Measurements from ENCODE around the gene MYD88. TPM values are rescaled to one million over a fixed set of nuclear protein-coding genes. Genes with fewer than 3 reads are reported as not detected.
"Not testable (repeated sequence)": the region's sequence is repeated elsewhere in the genome, so short reads cannot be mapped to it uniquely, and the experiment has no call there.

Gene MYD88
- total and polyA plus RNA-seq, 7 donors = 27.8 to 74.0 (median 39.7) TPM

DNA sequence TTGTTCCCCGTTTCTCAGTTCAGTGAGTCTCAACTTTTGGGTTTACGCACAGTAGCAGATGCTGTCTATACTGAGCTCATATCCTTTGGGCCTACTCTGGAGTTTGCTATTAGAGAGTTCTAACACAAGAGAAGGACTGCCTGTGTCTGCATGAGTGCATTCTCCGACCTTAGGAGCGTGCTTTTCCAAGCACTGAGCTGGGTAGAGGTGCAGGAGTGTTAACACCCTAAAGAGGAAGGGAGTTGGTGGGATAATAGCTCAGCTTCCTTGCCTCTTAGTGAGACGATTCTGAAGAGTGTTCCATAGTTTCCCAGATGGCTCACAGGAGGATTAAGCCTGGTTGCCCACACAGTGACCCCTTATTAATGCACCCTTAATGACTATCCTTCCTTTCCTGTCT lies 20.0 kb downstream of the MYD88 start:
- Histone ChIP-seq H3K4me1 (no peaks in the 10 kb centered on the region), H3K27ac (no peak overlapping the region), H3K27me3 (no peaks in the 10 kb centered on the region), H3K4me3 (no peak overlapping the region), H3K36me3 (no peaks in the 10 kb centered on the region), H3K9me3 (no peaks in the 10 kb centered on the region)
- DNase-seq = no peak
- 73 to 84% methylated on average over 5 of the region's 5 CpGs for WGBS, 2 donors
- TF ChIP-seq POLR2A (IDR thresholded peaks at IDR 0.05) = no peak
- no peak for TF ChIP-seq EP300 (IDR thresholded peaks at IDR 0.05)
- no peak for TF ChIP-seq CTCF (IDR thresholded peaks at IDR 0.05)
- TF ChIP-seq POLR2AphosphoS5 (IDR thresholded peaks at IDR 0.05) = no peak
- intact Hi-C loops (cut with DNase I) = no loop called here

GRCh38 chr3:38160704-38161103 lies 22.2 kb downstream of the MYD88 start:
- DNase-seq, H3K27ac ChIP-seq, H3K4me3 ChIP-seq, H3K9me3 ChIP-seq, H3K36me3 ChIP-seq, H3K27me3 ChIP-seq, H3K4me1 ChIP-seq: not testable (repeated sequence)
- WGBS, 2 donors = 92 to 96% methylated on average over 11 of the region's 11 CpGs
- intact Hi-C loops (cut with DNase I) = loop anchor here (10.0 kb wide), 2 partner anchors 184 to 294 kb away; partner anchors contain the start of genes ACVR2B and XYLB

DNA sequence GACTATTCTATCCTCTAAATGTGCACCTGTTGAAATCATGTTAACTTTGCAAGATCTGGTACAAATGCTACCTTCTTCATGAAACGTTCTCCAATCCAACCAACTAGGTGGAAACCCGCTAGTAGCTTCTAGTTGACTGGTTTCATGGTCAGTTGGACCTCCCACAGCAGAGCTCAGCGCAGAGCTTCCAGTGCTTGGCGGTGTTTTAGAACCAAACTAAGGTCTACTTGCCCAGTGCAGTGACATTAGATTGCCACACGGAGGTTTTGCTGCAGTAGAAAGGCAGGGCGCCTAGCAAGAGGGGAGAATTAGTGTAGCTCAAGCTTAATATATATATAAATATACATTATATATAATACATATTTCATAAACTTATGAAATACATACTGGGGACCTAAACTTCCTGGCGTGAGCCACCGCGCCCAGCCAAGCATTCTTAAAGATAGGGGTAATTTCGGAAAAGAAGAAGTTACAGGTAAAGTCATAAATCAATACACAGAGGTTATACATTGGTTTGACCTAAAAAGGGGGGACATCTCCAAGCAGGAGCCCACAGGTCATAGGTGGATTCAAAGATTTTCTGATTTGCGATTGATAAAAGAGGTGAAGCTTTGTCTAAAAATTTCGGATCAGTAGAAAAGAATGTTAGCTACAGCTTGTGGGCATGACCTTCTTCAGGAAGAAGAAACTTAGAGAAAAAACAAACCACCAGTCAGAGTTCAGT lies 24.8 kb downstream of the MYD88 start:
- H3K4me3 ChIP-seq = no peak overlapping the region
- peaks cover 0 to 20% (median 15%) of the 10 kb centered on the region in 4 donors for H3K4me1 ChIP-seq
- peak overlapping the region in 1 of 4 donors; percentile 92 for H3K27ac ChIP-seq
- intact Hi-C loops (cut with DNase I) = loop anchor here (10.0 kb wide), 2 partner anchors 182 to 292 kb away; partner anchors contain the start of genes ACVR2B and XYLB
- no peaks in the 10 kb centered on the region for H3K27me3 ChIP-seq
- no peak for TF ChIP-seq POLR2AphosphoS5 (IDR thresholded peaks at IDR 0.05)
- TF ChIP-seq POLR2A (IDR thresholded peaks at IDR 0.05) = no peak
- TF ChIP-seq CTCF (IDR thresholded peaks at IDR 0.05) = no peak
- no peak for TF ChIP-seq EP300 (IDR thresholded peaks at IDR 0.05)
- DNase-seq = no peak
- H3K9me3 ChIP-seq = no peaks in the 10 kb centered on the region
- no peaks in the 10 kb centered on the region for H3K36me3 ChIP-seq
- WGBS, 2 donors = 91 to 94% methylated on average over 12 of the region's 12 CpGs

- TF ChIP-seq EP300 (IDR thresholded peaks at IDR 0.05) = no peak
- TF ChIP-seq CTCF (IDR thresholded peaks at IDR 0.05) = no peak
- TF ChIP-seq POLR2A (IDR thresholded peaks at IDR 0.05) = no peak
- no peak for TF ChIP-seq POLR2AphosphoS5 (IDR thresholded peaks at IDR 0.05)
- H3K9me3 ChIP-seq = no peaks in the 10 kb centered on the region
- H3K36me3 ChIP-seq = no peaks in the 10 kb centered on the region
- WGBS, 2 donors = 43 to 66% methylated on average over 24 of the region's 24 CpGs
- H3K4me3 ChIP-seq = peak overlapping the region; percentile 73 to 98 (median 93)
- DNase-seq = no peak
- intact Hi-C loops (cut with DNase I) = loop anchor here (10.0 kb wide), 2 partner anchors 181 to 291 kb away; partner anchors contain the start of genes ACVR2B and XYLB
- no peaks in the 10 kb centered on the region for H3K27me3 ChIP-seq
- H3K27ac ChIP-seq = peak overlapping the region; percentile 92 to 99 (median 98)
- H3K4me1 ChIP-seq = peaks cover 0 to 20% (median 19%) of the 10 kb centered on the region in 4 donors
Observed at GRCh38 chr3:38163841-38164642, 25.6 kb downstream of the MYD88 start.

DNA sequence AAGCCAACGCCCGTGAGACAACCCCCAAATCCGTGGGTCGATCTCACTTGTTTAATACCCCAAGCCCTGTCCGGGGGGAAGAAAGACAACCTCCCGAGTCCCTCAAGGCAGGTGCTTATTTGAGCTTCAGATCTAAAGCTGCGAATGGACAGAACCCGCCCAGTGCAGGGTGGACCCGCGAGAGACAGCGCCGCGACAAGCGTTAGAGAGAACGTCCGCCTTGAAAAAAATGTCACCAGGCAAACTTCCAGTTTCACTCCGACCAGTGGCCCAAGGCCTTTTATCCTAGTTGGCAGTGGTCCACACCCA lies 26.1 kb downstream of the MYD88 start:
- Histone ChIP-seq H3K27me3 (no peaks in the 10 kb centered on the region), H3K4me1 (peaks cover 0 to 20% (median 19%) of the 10 kb centered on the region in 4 donors), H3K27ac (peak overlapping the region; percentile 92 to 99 (median 98)), H3K36me3 (no peaks in the 10 kb centered on the region), H3K4me3 (peak overlapping the region; percentile 73 to 98 (median 93)), H3K9me3 (no peaks in the 10 kb centered on the region)
- TF ChIP-seq CTCF (IDR thresholded peaks at IDR 0.05) = no peak
- peak in 1 of 2 donors; percentile 71 for TF ChIP-seq POLR2A (IDR thresholded peaks at IDR 0.05)
- TF ChIP-seq EP300 (IDR thresholded peaks at IDR 0.05) = no peak
- no peak for TF ChIP-seq POLR2AphosphoS5 (IDR thresholded peaks at IDR 0.05)
- WGBS, 2 donors = 0% methylated on average over 17 of the region's 17 CpGs
- no peak for DNase-seq
- intact Hi-C loops (cut with DNase I) = loop anchor here (10.0 kb wide), 2 partner anchors 180 to 290 kb away; partner anchors contain the start of genes ACVR2B and XYLB
